GM12865 (cell line): ENCODE data around the gene MT1G.

Experiments used
- DNase-seq: peaks from one replicate; pipeline ENCODE4 v3.0.0; 2010; ENCODE audit warnings: low read depth
- H3K4me3 ChIP-seq: 2 replicates; pipeline ENCODE4 v1.5.1; 2011; ENCODE audit warnings: mild to moderate bottlenecking, low read depth, low read length, control low read depth
- CTCF ChIP-seq: IDR thresholded peaks from 2 replicates; pipeline ENCODE4 v1.5.1; 2011; ENCODE audit warnings: low read length, control low read depth, low read depth, inconsistent platforms; ENCODE audit not compliant: insufficient read depth; ENCODE audit errors: missing control alignments

Gene MT1G

GRCh38 chr16:56641166-56641565, 26.7 kb downstream of the MT1G start:
- TF ChIP-seq CTCF = no peak
- no peak for DNase-seq
- H3K4me3 ChIP-seq = no peak overlapping the region

- no peak for DNase-seq
- TF ChIP-seq CTCF = no peak
- no peak overlapping the region for H3K4me3 ChIP-seq
These were observed 27.8 kb downstream of the MT1G start for GRCh38 chr16:56640076-56640475.

GRCh38 chr16:56639045-56639444, 28.8 kb downstream of the MT1G start:
- no peak overlapping the region for H3K4me3 ChIP-seq
- TF ChIP-seq CTCF = no peak
- DNase-seq = no peak

- no peak for DNase-seq
- no peak for TF ChIP-seq CTCF
- H3K4me3 ChIP-seq = no peak within 1 kb of the TSS
These were observed 29.8 kb downstream of the MT1G start, which contains the start of gene MT1A for GRCh38 chr16:56637814-56638750. Gene MT1A, plus strand, starts transcription at chr16:56638666. Its CDS starts 73 bp downstream, at chr16:56638739.

GRCh38 chr16:56636616-56637413, 31.1 kb downstream of the MT1G start:
- H3K4me3 ChIP-seq = no peak overlapping the region
- TF ChIP-seq CTCF = no peak
- no peak for DNase-seq

GRCh38 chr16:56635441-56635967, 32.4 kb downstream of the MT1G start:
- no peak overlapping the region for H3K4me3 ChIP-seq
- no peak for DNase-seq
- TF ChIP-seq CTCF = no peak
